Measurements from ENCODE around the gene KLF3.

The KLF3 gene

GRCh38 chr4:38672397-38673129, 8.6 kb downstream of the KLF3 start:
- H3K27me3 ChIP-seq: no peaks in the 10 kb centered on the region
- no peak for DNase-seq
- H3K27ac ChIP-seq: peak overlapping the region; percentile 58 to 83
- no peak overlapping the region for H3K4me3 ChIP-seq
- no peaks in the 10 kb centered on the region for H3K9me3 ChIP-seq
- intact Hi-C loops (cut with DNase I; ENCODE audit: low total_unique reads): loop anchor here (5.0 kb wide), 2 partner anchors 350 to 605 kb away; no protein-coding TSS in a partner anchor
- H3K36me3 ChIP-seq: no peaks in the 10 kb centered on the region
- peaks cover 4 to 99% (median 77%) of the 10 kb centered on the region in 4 donors for H3K4me1 ChIP-seq
- TF ChIP-seq CTCF (IDR thresholded peaks at IDR 0.05): no peak

- peak in 1 of 2 donors; percentile 78 for DNase-seq
- H3K4me1 ChIP-seq: peaks cover 4 to 99% (median 77%) of the 10 kb centered on the region in 4 donors
- intact Hi-C loops (cut with DNase I; ENCODE audit: low total_unique reads): loop anchor here (5.0 kb wide), 2 partner anchors 351 to 606 kb away; no protein-coding TSS in a partner anchor
Observed at GRCh38 chr4:38673130-38673978, 9.4 kb downstream of the KLF3 start.

GRCh38 chr4:38674258-38675144, 10.5 kb downstream of the KLF3 start:
- Histone ChIP-seq H3K9me3 (no peaks in the 10 kb centered on the region), H3K4me1 (peaks cover 4 to 96% (median 71%) of the 10 kb centered on the region in 4 donors), H3K27me3 (no peaks in the 10 kb centered on the region), H3K4me3 (peak overlapping the region in 1 of 2 donors; percentile 15), H3K36me3 (no peaks in the 10 kb centered on the region), H3K27ac (peak overlapping the region; percentile 58 to 83)
- no peak for DNase-seq
- TF ChIP-seq CTCF (IDR thresholded peaks at IDR 0.05): no peak
- intact Hi-C loops (cut with DNase I; ENCODE audit: low total_unique reads): loop anchor here (2.0 to 5.0 kb wide), 3 partner anchors 352 to 607 kb away; no protein-coding TSS in a partner anchor

More at GRCh38 chr4:38673130-38673978, 9.4 kb downstream of the KLF3 start:
- H3K36me3 ChIP-seq: no peaks in the 10 kb centered on the region
- H3K9me3 ChIP-seq: no peaks in the 10 kb centered on the region
- no peak for TF ChIP-seq CTCF (IDR thresholded peaks at IDR 0.05)
- peak overlapping the region; percentile 58 to 83 for H3K27ac ChIP-seq
- H3K27me3 ChIP-seq: no peaks in the 10 kb centered on the region
- H3K4me3 ChIP-seq: no peak overlapping the region

GRCh38 chr4:38675146-38676121, 11.4 kb downstream of the KLF3 start:
- H3K4me1 ChIP-seq: peaks cover 4 to 96% (median 64%) of the 10 kb centered on the region in 4 donors
- H3K27ac ChIP-seq: peak overlapping the region; percentile 58 to 83
- intact Hi-C loops (cut with DNase I; ENCODE audit: low total_unique reads): loop anchor here (2.0 kb wide), 1 partner anchor 495 kb away; no protein-coding TSS in a partner anchor
- peaks cover 0 to 4% (median under 1%) of the 10 kb centered on the region in 3 donors for H3K36me3 ChIP-seq
- no peak overlapping the region for H3K4me3 ChIP-seq
- H3K27me3 ChIP-seq: no peaks in the 10 kb centered on the region
- no peaks in the 10 kb centered on the region for H3K9me3 ChIP-seq
- peak; percentile 85 to 89 for DNase-seq
- TF ChIP-seq CTCF (IDR thresholded peaks at IDR 0.05): peak; percentile 80 to 84
